GM12878 (cell line): ENCODE results near the gene NCBP2L. TPM values are rescaled to one million over a fixed set of nuclear protein-coding genes. Genes with fewer than 3 reads are reported as not detected.

Experiments used
- ATAC-seq: fragments of 200-7000 bp; cut with Tn5 transposase; 3 replicates; pipeline ENCODE4 v1.9.1; 2020; ENCODE audit warnings: mild to moderate bottlenecking, moderate library complexity
- BruUV-seq: library from RNA; stranded (reverse); fragments of 400-500 nt; replicated peaks from 2 replicates; lab custom pipeline; 2021; lab: Mats Ljungman, UMichigan
- CTCF ChIA-PET: fragments of 300-600 bp; sonication (Branson Sonifier 250); formaldehyde crosslinking; extraction: SDS; loops from one replicate; lab custom pipeline; 2021; ENCODE audit warnings: inconsistent platforms; lab: Yijun Ruan, JAX
- POLR2A ChIA-PET: fragments of 350-600 bp; formaldehyde crosslinking; extraction: SDS; loops from one replicate; lab custom pipeline; 2021; ENCODE audit warnings: inconsistent platforms; lab: Charles Lee
- RAD21 ChIA-PET: fragments of 300-600 bp; sonication (Branson Sonifier 250); formaldehyde crosslinking; loops from one replicate; lab custom pipeline; 2023; ENCODE audit warnings: antibody characterized with exemption; ENCODE audit not compliant: unreplicated experiment; lab: Charles Lee
- SMC1A ChIA-PET: fragments of 300-600 bp; sonication (Branson Sonifier 250); formaldehyde crosslinking; loops from one replicate; lab custom pipeline; 2023; ENCODE audit not compliant: unreplicated experiment, uncharacterized antibody; lab: Charles Lee
- DNase-seq: peaks from one replicate; pipeline ENCODE4 v3.0.0-alpha.2; 2011; ENCODE audit warnings: low read depth, low spot score
- FAIRE-seq: peaks from 3 replicates; lab custom pipeline; 2011; peaks lifted over from hg19 to GRCh38; lab: Jason Lieb, UNC
- H2AFZ ChIP-seq: 2 replicates; pipeline ENCODE4 v1.6.0; 2011; ENCODE audit warnings: low read depth, low read length, control low read depth; ENCODE audit not compliant: control insufficient read depth
- H3K27ac ChIP-seq: 2 replicates; pipeline ENCODE4 v1.5.1; 2011; ENCODE audit warnings: control low read depth; ENCODE audit not compliant: control insufficient read depth, insufficient read depth
- H3K27me3 ChIP-seq, 2 experiments: replicated peaks in 1 of 2; 2 replicates each; pipeline versions ENCODE4 v1.6.0 to v1.6.1; 2011; ENCODE audit warnings: low read length in 1 of 2; ENCODE audit not compliant: control insufficient read depth in 2 of 2, insufficient read depth in 2 of 2
- H3K36me3 ChIP-seq, 2 experiments: 2 replicates each; pipeline ENCODE4 v1.5.1; 2011; ENCODE audit warnings: low read length in 1 of 2; ENCODE audit not compliant: control insufficient read depth in 2 of 2, insufficient read depth in 2 of 2
- H3K4me1 ChIP-seq: 2 replicates; pipeline ENCODE4 v1.6.1; 2011; ENCODE audit warnings: mild to moderate bottlenecking, low read length, moderate library complexity, mixed read lengths; ENCODE audit not compliant: control insufficient read depth, insufficient read depth
- H3K4me2 ChIP-seq: 2 replicates; pipeline ENCODE4 v1.6.0; 2011; ENCODE audit warnings: control low read depth; ENCODE audit not compliant: control insufficient read depth, insufficient read depth
- H3K4me3 ChIP-seq: fragments of 200-600 bp; sonication (generic); 2 replicates; pipeline ENCODE4 v1.5.1; 2016
- H3K79me2 ChIP-seq: 2 replicates; pipeline ENCODE4 v1.6.0; 2011; ENCODE audit warnings: low read length; ENCODE audit not compliant: control insufficient read depth, insufficient read depth
- H3K9ac ChIP-seq: 2 replicates; pipeline ENCODE4 v1.8.0; 2011; ENCODE audit warnings: low read length, control low read depth, mixed read lengths; ENCODE audit not compliant: control insufficient read depth, insufficient read depth
- H3K9me3 ChIP-seq: replicated peaks from 3 replicates; pipeline ENCODE4 v1.5.1; 2011; ENCODE audit warnings: mild to moderate bottlenecking, low read length; ENCODE audit not compliant: control insufficient read depth, insufficient read depth
- H4K20me1 ChIP-seq: 2 replicates; pipeline ENCODE4 v1.6.0; 2011; ENCODE audit not compliant: control insufficient read depth, insufficient read depth
- FOXK2 ChIP-seq: fragments of 450-650 bp; IDR thresholded peaks from 2 replicates; pipeline ENCODE4 v1.6.1; 2017; ENCODE audit warnings: mild to moderate bottlenecking, moderate library complexity
- NBN ChIP-seq: fragments of 450-650 bp; IDR thresholded peaks from 2 replicates; pipeline ENCODE4 v1.6.1; 2016
- RBBP5 ChIP-seq: fragments of 200-600 bp; sonication (generic); conservative IDR thresholded peaks from 2 replicates; pipeline ENCODE4 v1.6.1; 2016
- SP1 ChIP-seq: IDR thresholded peaks from one replicate; pipeline ENCODE4 v1.6.1; 2011; ENCODE audit warnings: low read depth, low read length
- WGBS: methylation state at CpG from one replicate; pipeline ENCODE4 v1.1.6; 2016; ENCODE audit warnings: low lambda C conversion rate; ENCODE audit not compliant: insufficient replicate concordance, insufficient coverage; ENCODE audit errors: missing lambda C conversion rate; 5-methylcytosine and 5-hydroxymethylcytosine counted together
- in situ Hi-C: fragments of 300-500 bp; cut with MboI; formaldehyde crosslinking; loops from 9 replicates; pipeline ENCODE4 v1.14.3; 2018; ENCODE audit warnings: mixed read lengths
- intact Hi-C: fragments of 100-400 bp; cut with micrococcal nuclease; formaldehyde crosslinking; loops from one replicate; pipeline ENCODE4 v1.14.2; 2022; ENCODE audit not compliant: unreplicated experiment
- polyA plus RNA-seq, 11 experiments: library from polyadenylated mRNA; depleted of rRNA in 4 of 11; unstranded in 6 of 11; stranded (reverse) in 5 of 11; fragments of >200 nt; fragmentation: Nextera tagmentation in 4 of 11; fragmentation: Illumina TruSeq in 1 of 11; extraction: Ambion mirVana in 4 of 11; extraction: Trizol in 1 of 11; gene quantifications; 1 replicate in 1 of 11; 2 replicates in 10 of 11; pipeline versions ENCODE4 v1.2.1 to v1.2.3, GENCODE V29; 2011 to 2016; ENCODE audit warnings: inconsistent platforms in 2 of 11, missing spikeins in 2 of 11, low read depth in 1 of 11
- total RNA-seq, 4 experiments: library from RNA; depleted of rRNA in 3 of 4; stranded (reverse); fragments of >200 nt in 3 of 4; fragmentation: Illumina TruSeq in 1 of 4; extraction: Trizol in 1 of 4; gene quantifications; 2 replicates each; pipeline versions ENCODE4 v1.2.1 to v1.2.3, GENCODE V29; 2013 to 2021
- TF ChIP-seq, protein P1 (sequence below): fragments of 150-350 bp; IDR thresholded peaks from 2 replicates; pipeline ENCODE4 v1.6.1; 2016; ENCODE audit warnings: low read depth, low read length

NCBP2L gene
- total and polyA plus RNA-seq, 10 of the 15 experiments (the other 5 are each of a cell fraction or from before 2014, with no cell fraction given) = not detected

DNA sequence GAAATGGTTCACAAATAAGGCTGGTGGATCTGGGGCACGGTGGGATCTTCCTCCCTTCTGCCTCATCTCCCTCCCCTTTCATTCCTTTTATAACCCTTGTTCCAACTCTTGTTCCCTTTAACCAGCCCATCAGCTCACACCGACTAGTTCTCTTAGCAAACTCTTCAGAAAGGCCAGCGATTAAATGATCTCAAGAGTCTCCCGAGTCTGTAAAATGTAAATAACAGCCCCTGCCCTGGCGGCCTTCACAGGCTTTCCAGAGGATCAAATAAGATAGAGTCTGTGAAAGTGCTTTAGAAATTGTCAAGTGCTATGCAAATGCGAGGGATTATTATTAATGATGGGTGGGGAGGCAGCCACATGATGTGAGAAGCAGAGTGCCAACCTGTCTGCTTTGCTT lies 29.0 kb upstream of the NCBP2L start:
- FAIRE-seq (no peak), DNase-seq (no peak), ATAC-seq (no peak)
- no peak for TF ChIP-seq SP1
- TF ChIP-seq FOXK2 = no peak
- TF ChIP-seq, protein P1, sequence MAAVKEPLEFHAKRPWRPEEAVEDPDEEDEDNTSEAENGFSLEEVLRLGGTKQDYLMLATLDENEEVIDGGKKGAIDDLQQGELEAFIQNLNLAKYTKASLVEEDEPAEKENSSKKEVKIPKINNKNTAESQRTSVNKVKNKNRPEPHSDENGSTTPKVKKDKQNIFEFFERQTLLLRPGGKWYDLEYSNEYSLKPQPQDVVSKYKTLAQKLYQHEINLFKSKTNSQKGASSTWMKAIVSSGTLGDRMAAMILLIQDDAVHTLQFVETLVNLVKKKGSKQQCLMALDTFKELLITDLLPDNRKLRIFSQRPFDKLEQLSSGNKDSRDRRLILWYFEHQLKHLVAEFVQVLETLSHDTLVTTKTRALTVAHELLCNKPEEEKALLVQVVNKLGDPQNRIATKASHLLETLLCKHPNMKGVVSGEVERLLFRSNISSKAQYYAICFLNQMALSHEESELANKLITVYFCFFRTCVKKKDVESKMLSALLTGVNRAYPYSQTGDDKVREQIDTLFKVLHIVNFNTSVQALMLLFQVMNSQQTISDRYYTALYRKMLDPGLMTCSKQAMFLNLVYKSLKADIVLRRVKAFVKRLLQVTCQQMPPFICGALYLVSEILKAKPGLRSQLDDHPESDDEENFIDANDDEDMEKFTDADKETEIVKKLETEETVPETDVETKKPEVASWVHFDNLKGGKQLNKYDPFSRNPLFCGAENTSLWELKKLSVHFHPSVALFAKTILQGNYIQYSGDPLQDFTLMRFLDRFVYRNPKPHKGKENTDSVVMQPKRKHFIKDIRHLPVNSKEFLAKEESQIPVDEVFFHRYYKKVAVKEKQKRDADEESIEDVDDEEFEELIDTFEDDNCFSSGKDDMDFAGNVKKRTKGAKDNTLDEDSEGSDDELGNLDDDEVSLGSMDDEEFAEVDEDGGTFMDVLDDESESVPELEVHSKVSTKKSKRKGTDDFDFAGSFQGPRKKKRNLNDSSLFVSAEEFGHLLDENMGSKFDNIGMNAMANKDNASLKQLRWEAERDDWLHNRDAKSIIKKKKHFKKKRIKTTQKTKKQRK = no peak
- TF ChIP-seq RBBP5 = no peak
- TF ChIP-seq NBN = no peak
- H3K27ac ChIP-seq = no peak overlapping the region
- H3K4me3 ChIP-seq = no peak overlapping the region
- H3K79me2 ChIP-seq = no peaks in the 10 kb centered on the region
- 30% methylated on average over 6 of the region's 6 CpGs for WGBS
- H3K4me2 ChIP-seq = no peak overlapping the region
- no peak overlapping the region for H2AFZ ChIP-seq
- H3K9me3 ChIP-seq = no peaks in the 10 kb centered on the region
- ChIA-PET RAD21 (no interaction called here), POLR2A (no interaction called here), SMC1A (interaction anchor here (0.7 kb wide), 1 partner anchor 312 kb away, joined by 3 read pairs; no protein-coding TSS in a partner anchor), CTCF (interaction anchor here (0.7 to 1.3 kb wide), 2 partner anchors 11 to 19 kb away, joined by 3 to 4 read pairs; no protein-coding TSS in a partner anchor)
- in situ Hi-C loops (no loop called here), intact Hi-C loops (no loop called here)
- H3K9ac ChIP-seq = no peak overlapping the region
- H3K36me3 ChIP-seq = no peaks in the 10 kb centered on the region
- no peaks in the 10 kb centered on the region; a peak in 1 of 4 replicates for H3K27me3 ChIP-seq
- no TSS peak for BruUV-seq
- no peaks in the 10 kb centered on the region for H3K4me1 ChIP-seq
- no peaks in the 10 kb centered on the region for H4K20me1 ChIP-seq
